Activated CD8-positive, alpha-beta memory T cell treated with anti-CD3 and anti-CD28 coated beads for 48 hours (primary cell): ENCODE results near the gene DDI2.

Experiments
- DNase-seq, 3 experiments: peaks; one replicate each; pipeline ENCODE4 v3.0.0-alpha.2; 2020; ENCODE audit warnings: low read depth in 2 of 3, low spot score in 2 of 3

Gene DDI2

GRCh38 chr1:15700508-15700907, 83.2 kb downstream of the DDI2 start:
- no peak for DNase-seq

- DNase-seq, result no peak
These were observed 84.5 kb downstream of the DDI2 start for GRCh38 chr1:15701784-15702183.

- DNase-seq, result no peak
These were observed 85.7 kb downstream of the DDI2 start for GRCh38 chr1:15702722-15703550.

- DNase-seq, result no peak
These were observed 86.3 kb downstream of the DDI2 start for GRCh38 chr1:15703562-15703961.

- DNase-seq, result no peak
These were observed 87.4 kb downstream of the DDI2 start for GRCh38 chr1:15704526-15705183.

- no peak for DNase-seq
These were observed 87.9 kb downstream of the DDI2 start for GRCh38 chr1:15705184-15705566.

- DNase-seq, result no peak
These were observed 89.5 kb downstream of the DDI2 start for GRCh38 chr1:15706751-15707150.

- no peak for DNase-seq
These were observed 90.1 kb downstream of the DDI2 start for GRCh38 chr1:15707239-15707925.

GRCh38 chr1:15708486-15709137, 91.4 kb downstream of the DDI2 start:
- no peak for DNase-seq

- no peak for DNase-seq
These were observed 92.0 kb downstream of the DDI2 start for GRCh38 chr1:15709226-15709625.

- DNase-seq, result no peak
These were observed 94.9 kb downstream of the DDI2 start for GRCh38 chr1:15712168-15712567.

- no peak for DNase-seq
These were observed 97.3 kb downstream of the DDI2 start for GRCh38 chr1:15714406-15715136.

- DNase-seq, result no peak
These were observed 100.3 kb downstream of the DDI2 start for GRCh38 chr1:15717418-15718125.

- no peak for DNase-seq
These were observed 100.9 kb downstream of the DDI2 start for GRCh38 chr1:15718199-15718601.
